ENCODE data around the gene TSPEAR. TPM values are rescaled to one million over a fixed set of nuclear protein-coding genes. Genes with fewer than 3 reads are reported as not detected.

The TSPEAR gene
- polyA plus RNA-seq (2012; rRNA removed) = 0.03 and 0.08 TPM in 2 replicates
- polyA plus RNA-seq (2012; cell fraction: cytosol; rRNA removed) = 0.01 and 0.04 TPM in 2 replicates
- polyA plus RNA-seq (2012; cell fraction: nucleus; rRNA removed) = 0.47 and 0.67 TPM in 2 replicates

DNA sequence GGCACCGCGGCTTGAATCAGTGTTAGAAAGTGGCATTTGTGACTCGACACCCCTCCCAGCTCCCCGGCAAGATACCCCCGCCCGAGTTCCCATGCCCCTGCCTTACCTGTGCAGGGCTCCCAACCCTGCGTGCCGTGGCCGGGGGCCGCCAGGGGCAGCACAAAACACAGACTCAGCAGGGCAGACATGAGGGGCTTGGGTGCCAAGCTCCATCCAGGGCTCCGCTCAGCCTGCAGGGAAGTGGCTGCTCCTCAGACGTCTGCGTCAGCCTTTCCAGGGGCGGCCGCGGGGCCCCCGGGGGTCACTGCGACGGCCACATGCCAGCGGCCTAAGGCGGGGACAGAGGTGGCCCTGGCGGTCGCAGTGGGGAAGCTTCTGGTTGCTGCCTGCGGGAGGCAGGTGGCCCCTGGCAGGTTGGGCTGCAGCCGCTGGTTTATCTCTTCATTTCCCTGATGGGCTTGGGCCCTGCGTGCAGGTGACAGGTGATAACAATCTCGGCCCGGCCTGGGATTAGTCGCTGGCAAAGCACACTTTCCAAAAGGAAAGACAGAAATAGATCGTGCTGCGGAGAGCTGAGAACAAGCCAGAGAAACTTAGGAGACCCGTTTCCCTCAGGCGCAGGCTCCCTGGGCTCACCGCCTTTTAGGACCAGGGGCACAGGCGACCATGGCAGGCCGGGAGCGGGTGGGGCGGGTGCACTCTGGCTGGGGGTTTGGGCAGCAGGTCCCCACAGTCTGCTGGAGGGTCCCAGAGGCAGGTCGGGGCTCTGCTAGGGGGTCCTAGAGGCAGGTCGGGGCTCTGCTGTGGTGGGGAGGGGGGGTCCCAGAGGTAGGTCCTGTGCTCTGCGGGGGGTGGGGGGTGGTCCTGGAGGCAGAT, at the start of gene TSPEAR:
Gene TSPEAR, minus strand, starts transcription at position 246 of the 876 bp plus-strand sequence. Its CDS starts 58 bp downstream, at position 188.
- Histone ChIP-seq H3K9ac (no peak within 1 kb of the TSS), H3K4me2 (no peak within 1 kb of the TSS), H3K4me3 (ENCODE audit: low read depth in 2 of 2, low read length in 1 of 2) (no peak within 1 kb of the TSS), H4K20me1 (ENCODE audit: insufficient read depth) (no peaks in the 10 kb centered on the region), H3K79me2 (ENCODE audit: insufficient read depth) (no peaks in the 10 kb centered on the region), H2AFZ (ENCODE audit: low read depth) (no peak within 1 kb of the TSS), H3K36me3 (replicated peaks in 1 of 2; ENCODE audit: control insufficient read depth in 1 of 2, insufficient read depth in 2 of 2, low read length in 1 of 2) (no peaks in the 10 kb centered on the region), H3K27me3 (ENCODE audit: insufficient read depth) (peaks cover 79% of the 10 kb centered on the region), H3K9me2 (no peaks in the 10 kb centered on the region), H3K4me1 (ENCODE audit: control insufficient read depth in 1 of 2, insufficient read depth in 2 of 2, low read depth in 1 of 2, low read length in 1 of 2) (no peaks in the 10 kb centered on the region; a peak in 1 of 4 replicates), H3K9me3 (no peaks in the 10 kb centered on the region), H3K27ac (ENCODE audit: low read depth in 2 of 2, low read length in 1 of 2) (no peak within 1 kb of the TSS), H3F3A (replicated peaks; ENCODE audit: insufficient read depth) (no peaks in the 10 kb centered on the region)
- CTCF ChIA-PET = interaction anchor here (0.6 to 2.7 kb wide), 6 partner anchors 12 to 89 kb away, joined by 3 to 12 read pairs (median 3); partner anchors contain the start of gene UBE2G2
- POLR2A ChIA-PET = interaction anchor here (1.2 kb wide), 1 partner anchor 8 kb away, joined by 5 read pairs; no protein-coding TSS in a partner anchor
- 3% methylated on average over 19 of the region's 41 CpGs for WGBS (ENCODE audit: low lambda C conversion rate)
- DNase-seq = peak; percentile 48
- TF ChIP-seq RAD21 (IDR thresholded peaks at IDR 0.05; ENCODE audit: low read length) (no peak), EZH2phosphoT487 (IDR thresholded peaks at IDR 0.05; ENCODE audit: borderline replicate concordance, low read depth) (peak; percentile 10; the same call in 1 of the 2 replicates)
- TF ChIP-seq, protein P1, sequence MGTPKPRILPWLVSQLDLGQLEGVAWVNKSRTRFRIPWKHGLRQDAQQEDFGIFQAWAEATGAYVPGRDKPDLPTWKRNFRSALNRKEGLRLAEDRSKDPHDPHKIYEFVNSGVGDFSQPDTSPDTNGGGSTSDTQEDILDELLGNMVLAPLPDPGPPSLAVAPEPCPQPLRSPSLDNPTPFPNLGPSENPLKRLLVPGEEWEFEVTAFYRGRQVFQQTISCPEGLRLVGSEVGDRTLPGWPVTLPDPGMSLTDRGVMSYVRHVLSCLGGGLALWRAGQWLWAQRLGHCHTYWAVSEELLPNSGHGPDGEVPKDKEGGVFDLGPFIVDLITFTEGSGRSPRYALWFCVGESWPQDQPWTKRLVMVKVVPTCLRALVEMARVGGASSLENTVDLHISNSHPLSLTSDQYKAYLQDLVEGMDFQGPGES (IDR thresholded peaks at IDR 0.05; ENCODE audit: low read depth, low read length) = no peak

DNA sequence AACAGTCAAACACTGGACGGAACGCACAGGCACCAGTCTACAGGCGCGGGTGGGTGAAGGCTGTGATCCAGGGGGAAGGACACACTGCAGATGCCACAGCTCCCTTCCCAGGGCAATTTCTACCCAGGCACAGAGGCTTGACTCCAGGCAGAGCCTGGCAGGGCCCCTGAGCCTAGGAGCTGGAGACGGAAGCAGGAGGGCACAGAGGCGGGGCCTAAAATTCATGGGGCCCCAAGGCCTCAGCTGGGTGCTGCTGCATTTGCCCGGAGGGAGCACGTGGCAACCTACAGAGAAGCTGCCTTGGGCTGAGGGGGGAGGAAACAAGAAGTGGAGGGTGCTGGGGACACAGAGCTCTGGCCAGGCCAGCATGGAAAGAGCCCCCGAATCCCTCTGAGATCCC, 49.0 kb upstream of the TSPEAR start:
- no peaks in the 10 kb centered on the region for H3K79me2 ChIP-seq (ENCODE audit: insufficient read depth)
- H4K20me1 ChIP-seq (ENCODE audit: insufficient read depth) = no peaks in the 10 kb centered on the region
- no peak overlapping the region for H3K27ac ChIP-seq (ENCODE audit: low read depth in 2 of 2, low read length in 1 of 2)
- POLR2A ChIA-PET = no interaction called here
- H3F3A ChIP-seq (replicated peaks; ENCODE audit: insufficient read depth) = no peaks in the 10 kb centered on the region
- no peak for DNase-seq
- 87% methylated on average over 7 of the region's 9 CpGs for WGBS (ENCODE audit: low lambda C conversion rate)
- no peak overlapping the region for H2AFZ ChIP-seq (ENCODE audit: low read depth)
- no peaks in the 10 kb centered on the region for H3K9me3 ChIP-seq
- no peaks in the 10 kb centered on the region for H3K9me2 ChIP-seq
- TF ChIP-seq RFX5 (IDR thresholded peaks at IDR 0.05; ENCODE audit: low read length) (no peak), POLR2AphosphoS5 (IDR thresholded peaks at IDR 0.05; ENCODE audit: low read depth, low read length) (no peak), GATA2 (CRISPR knock-in tag; IDR thresholded peaks at IDR 0.05) (no peak), TEAD4 (IDR thresholded peaks at IDR 0.05; ENCODE audit: borderline replicate concordance, insufficient read depth) (no peak), JUND (IDR thresholded peaks at IDR 0.05) (no peak), TAF1 (IDR thresholded peaks at IDR 0.05; ENCODE audit: borderline replicate concordance, low read depth, low read length) (no peak), GABPA (IDR thresholded peaks at IDR 0.05; ENCODE audit: low read depth) (no peak), ELF1 (IDR thresholded peaks at IDR 0.05) (no peak), RAD21 (IDR thresholded peaks at IDR 0.05; ENCODE audit: low read length) (no peak), SIN3A (IDR thresholded peaks at IDR 0.05; ENCODE audit: borderline replicate concordance, low read depth, low read length) (no peak), FOXJ3 (CRISPR knock-in tag; IDR thresholded peaks at IDR 0.05) (no peak)
- TF ChIP-seq, protein P2, sequence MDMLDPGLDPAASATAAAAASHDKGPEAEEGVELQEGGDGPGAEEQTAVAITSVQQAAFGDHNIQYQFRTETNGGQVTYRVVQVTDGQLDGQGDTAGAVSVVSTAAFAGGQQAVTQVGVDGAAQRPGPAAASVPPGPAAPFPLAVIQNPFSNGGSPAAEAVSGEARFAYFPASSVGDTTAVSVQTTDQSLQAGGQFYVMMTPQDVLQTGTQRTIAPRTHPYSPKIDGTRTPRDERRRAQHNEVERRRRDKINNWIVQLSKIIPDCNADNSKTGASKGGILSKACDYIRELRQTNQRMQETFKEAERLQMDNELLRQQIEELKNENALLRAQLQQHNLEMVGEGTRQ (IDR thresholded peaks at IDR 0.05; ENCODE audit: borderline replicate concordance, low read depth, low read length) = no peak
- TF ChIP-seq, protein P3, sequence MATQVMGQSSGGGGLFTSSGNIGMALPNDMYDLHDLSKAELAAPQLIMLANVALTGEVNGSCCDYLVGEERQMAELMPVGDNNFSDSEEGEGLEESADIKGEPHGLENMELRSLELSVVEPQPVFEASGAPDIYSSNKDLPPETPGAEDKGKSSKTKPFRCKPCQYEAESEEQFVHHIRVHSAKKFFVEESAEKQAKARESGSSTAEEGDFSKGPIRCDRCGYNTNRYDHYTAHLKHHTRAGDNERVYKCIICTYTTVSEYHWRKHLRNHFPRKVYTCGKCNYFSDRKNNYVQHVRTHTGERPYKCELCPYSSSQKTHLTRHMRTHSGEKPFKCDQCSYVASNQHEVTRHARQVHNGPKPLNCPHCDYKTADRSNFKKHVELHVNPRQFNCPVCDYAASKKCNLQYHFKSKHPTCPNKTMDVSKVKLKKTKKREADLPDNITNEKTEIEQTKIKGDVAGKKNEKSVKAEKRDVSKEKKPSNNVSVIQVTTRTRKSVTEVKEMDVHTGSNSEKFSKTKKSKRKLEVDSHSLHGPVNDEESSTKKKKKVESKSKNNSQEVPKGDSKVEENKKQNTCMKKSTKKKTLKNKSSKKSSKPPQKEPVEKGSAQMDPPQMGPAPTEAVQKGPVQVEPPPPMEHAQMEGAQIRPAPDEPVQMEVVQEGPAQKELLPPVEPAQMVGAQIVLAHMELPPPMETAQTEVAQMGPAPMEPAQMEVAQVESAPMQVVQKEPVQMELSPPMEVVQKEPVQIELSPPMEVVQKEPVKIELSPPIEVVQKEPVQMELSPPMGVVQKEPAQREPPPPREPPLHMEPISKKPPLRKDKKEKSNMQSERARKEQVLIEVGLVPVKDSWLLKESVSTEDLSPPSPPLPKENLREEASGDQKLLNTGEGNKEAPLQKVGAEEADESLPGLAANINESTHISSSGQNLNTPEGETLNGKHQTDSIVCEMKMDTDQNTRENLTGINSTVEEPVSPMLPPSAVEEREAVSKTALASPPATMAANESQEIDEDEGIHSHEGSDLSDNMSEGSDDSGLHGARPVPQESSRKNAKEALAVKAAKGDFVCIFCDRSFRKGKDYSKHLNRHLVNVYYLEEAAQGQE (IDR thresholded peaks at IDR 0.05; ENCODE audit: low read depth, low read length) = no peak
- no peak overlapping the region for H3K9ac ChIP-seq
- H3K27me3 ChIP-seq (ENCODE audit: insufficient read depth) = no peaks in the 10 kb centered on the region
- CTCF ChIA-PET = interaction anchor here (0.9 to 1.5 kb wide), 2 partner anchors 8 to 24 kb away, joined by 3 read pairs; no protein-coding TSS in a partner anchor
- H3K4me2 ChIP-seq = no peak overlapping the region
- H3K4me1 ChIP-seq (ENCODE audit: control insufficient read depth in 1 of 2, insufficient read depth in 2 of 2, low read depth in 1 of 2, low read length in 1 of 2) = peaks cover 0 to 8% of the 10 kb centered on the region in 2 experiments; a peak in 1 of 4 replicates
- no peak overlapping the region for H3K4me3 ChIP-seq (ENCODE audit: low read depth in 2 of 2, low read length in 1 of 2)
- no peaks in the 10 kb centered on the region for H3K36me3 ChIP-seq (replicated peaks in 1 of 2; ENCODE audit: control insufficient read depth in 1 of 2, insufficient read depth in 2 of 2, low read length in 1 of 2)

Data from SK-N-SH (cell line).